Measurements from ENCODE around the gene CACNA1C.

GRCh38 chr12:2292560-2292959 lies 239.8 kb downstream of the CACNA1C start:
- TF ChIP-seq NFIC (IDR thresholded peaks at IDR 0.05; ENCODE audit: low read depth, low read length) = no peak
- no peak for TF ChIP-seq TBL1XR1 (IDR thresholded peaks at IDR 0.05; ENCODE audit: low read depth, low read length)
- TF ChIP-seq, protein P1, sequence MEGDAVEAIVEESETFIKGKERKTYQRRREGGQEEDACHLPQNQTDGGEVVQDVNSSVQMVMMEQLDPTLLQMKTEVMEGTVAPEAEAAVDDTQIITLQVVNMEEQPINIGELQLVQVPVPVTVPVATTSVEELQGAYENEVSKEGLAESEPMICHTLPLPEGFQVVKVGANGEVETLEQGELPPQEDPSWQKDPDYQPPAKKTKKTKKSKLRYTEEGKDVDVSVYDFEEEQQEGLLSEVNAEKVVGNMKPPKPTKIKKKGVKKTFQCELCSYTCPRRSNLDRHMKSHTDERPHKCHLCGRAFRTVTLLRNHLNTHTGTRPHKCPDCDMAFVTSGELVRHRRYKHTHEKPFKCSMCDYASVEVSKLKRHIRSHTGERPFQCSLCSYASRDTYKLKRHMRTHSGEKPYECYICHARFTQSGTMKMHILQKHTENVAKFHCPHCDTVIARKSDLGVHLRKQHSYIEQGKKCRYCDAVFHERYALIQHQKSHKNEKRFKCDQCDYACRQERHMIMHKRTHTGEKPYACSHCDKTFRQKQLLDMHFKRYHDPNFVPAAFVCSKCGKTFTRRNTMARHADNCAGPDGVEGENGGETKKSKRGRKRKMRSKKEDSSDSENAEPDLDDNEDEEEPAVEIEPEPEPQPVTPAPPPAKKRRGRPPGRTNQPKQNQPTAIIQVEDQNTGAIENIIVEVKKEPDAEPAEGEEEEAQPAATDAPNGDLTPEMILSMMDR (IDR thresholded peaks at IDR 0.05 in 2 of 3, conservative IDR thresholded peaks at IDR 0.05 in 1 of 3; ENCODE audit: control insufficient read depth in 2 of 3, extremely low read depth in 1 of 3, insufficient read depth in 1 of 3, low read depth in 3 of 3, low read length in 3 of 3) = no peak
- no peak for TF ChIP-seq EZH2 (IDR thresholded peaks at IDR 0.05; ENCODE audit: borderline replicate concordance, control insufficient read depth, low read depth, low read length)
- no peak for TF ChIP-seq RAD51 (IDR thresholded peaks at IDR 0.05)
- no peak for TF ChIP-seq HDGF (IDR thresholded peaks at IDR 0.05)
- TF ChIP-seq PML (IDR thresholded peaks at IDR 0.05; ENCODE audit: low read length) = no peak
- TF ChIP-seq GABPA (IDR thresholded peaks at IDR 0.05; ENCODE audit: low read depth) = no peak
- no peak for TF ChIP-seq DPF2 (IDR thresholded peaks at IDR 0.05)
- TF ChIP-seq, protein P2, sequence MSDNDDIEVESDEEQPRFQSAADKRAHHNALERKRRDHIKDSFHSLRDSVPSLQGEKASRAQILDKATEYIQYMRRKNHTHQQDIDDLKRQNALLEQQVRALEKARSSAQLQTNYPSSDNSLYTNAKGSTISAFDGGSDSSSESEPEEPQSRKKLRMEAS (IDR thresholded peaks at IDR 0.05; ENCODE audit: low read depth, low read length) = no peak
- TF ChIP-seq EGR1 (IDR thresholded peaks at IDR 0.05; ENCODE audit: borderline replicate concordance in 1 of 2, low read depth in 2 of 2, low read length in 2 of 2) = no peak

Measured in GM12878 (cell line).